Spinal cord (tissue), 10 donors: ENCODE results near the gene GFOD2. TPM values are rescaled to one million over a fixed set of nuclear protein-coding genes. Genes with fewer than 3 reads are reported as not detected.

Experiments
- DNase-seq, 6 donors: peaks; one replicate each; pipeline versions ENCODE4 v3.0.0 to v3.0.0-alpha.2; 2013 to 2015; ENCODE audit warnings: low spot score in 6 of 6, low read depth in 4 of 6
- H3K27ac ChIP-seq: one replicate; pipeline ENCODE4 v1.5.1; 2013; ENCODE audit warnings: low read depth, low read length, control low read depth
- H3K27me3 ChIP-seq: one replicate; pipeline ENCODE4 v1.6.1; 2013; ENCODE audit warnings: low read length; ENCODE audit not compliant: control insufficient read depth, insufficient read depth
- H3K36me3 ChIP-seq: one replicate; pipeline ENCODE4 v1.6.1; 2013; ENCODE audit warnings: low read length; ENCODE audit not compliant: control insufficient read depth, insufficient read depth
- H3K4me1 ChIP-seq: one replicate; pipeline ENCODE4 v1.6.1; 2013; ENCODE audit warnings: low read length; ENCODE audit not compliant: control insufficient read depth, insufficient read depth
- H3K4me3 ChIP-seq: one replicate; pipeline ENCODE4 v1.5.1; 2013; ENCODE audit warnings: low read depth, low read length, control low read depth
- H3K9me3 ChIP-seq: one replicate; pipeline ENCODE4 v1.6.1; 2013; ENCODE audit warnings: low read length; ENCODE audit not compliant: control insufficient read depth, insufficient read depth
- WGBS: methylation state at CpG from one replicate; pipeline ENCODE4 v1.1.5; 2013; ENCODE audit warnings: missing lambda C conversion rate; ENCODE audit not compliant: insufficient coverage; 5-methylcytosine and 5-hydroxymethylcytosine counted together
- polyA plus RNA-seq, 2 donors: library from polyadenylated mRNA; unstranded; fragments of 120-200 nt; gene quantifications; one replicate each; pipeline ENCODE4 v1.2.1, GENCODE V29; 2013; ENCODE audit not compliant: insufficient read length in 2 of 2
- total RNA-seq, 2 donors: library from RNA; depleted of rRNA in 1 of 2; stranded (reverse); fragments of 120-200 nt in 1 of 2; fragments of >200 nt in 1 of 2; gene quantifications; one replicate each; pipeline versions ENCODE4 v1.2.3 to v1.2.4, GENCODE V29; 2013 to 2014
- donor health status: healthy.

The GFOD2 gene
- total and polyA plus RNA-seq, 4 donors: 26.1 to 56.0 (median 37.4) TPM

DNA sequence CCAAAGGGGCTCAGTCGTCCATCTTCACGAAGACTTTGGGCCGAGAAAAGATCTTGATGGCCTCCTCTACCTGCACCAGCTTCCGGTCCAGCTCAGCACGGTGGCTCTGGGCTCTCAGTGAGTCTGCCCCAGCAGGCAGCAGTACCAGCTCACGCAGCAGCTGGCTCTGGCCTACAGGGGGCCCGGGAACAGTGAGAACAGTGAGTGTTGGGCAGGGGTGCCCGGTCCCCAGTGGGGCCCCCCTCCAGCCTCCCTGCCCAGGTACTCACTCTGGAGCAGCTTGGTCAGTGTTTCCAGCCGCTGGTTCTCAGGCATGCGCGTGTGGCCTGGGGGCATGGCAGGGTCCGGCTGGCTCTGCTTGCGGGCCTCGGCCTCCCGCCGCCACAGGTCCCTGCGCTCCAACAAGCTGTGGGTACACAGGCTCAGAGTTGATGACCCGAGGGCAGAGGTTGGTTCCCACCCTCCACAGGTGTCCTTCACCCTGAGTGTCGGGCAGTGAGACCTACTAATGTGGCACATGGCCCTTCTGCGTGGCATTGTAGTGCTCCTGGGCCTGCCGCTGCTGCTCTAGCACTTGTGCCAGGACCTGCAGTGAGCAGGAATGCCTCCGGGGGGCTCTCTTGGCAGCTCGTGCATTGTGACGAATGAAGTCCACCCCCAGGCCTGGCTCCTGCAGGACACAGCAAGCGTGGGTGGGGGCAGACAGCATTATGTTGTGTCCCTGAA is 55.8 kb downstream of the GFOD2 start:
- Histone ChIP-seq H3K4me1 (peaks cover 79% of the 10 kb centered on the region), H3K4me3 (no peak overlapping the region), H3K36me3 (peaks cover 52% of the 10 kb centered on the region), H3K27ac (no peak overlapping the region), H3K27me3 (no peaks in the 10 kb centered on the region), H3K9me3 (no peaks in the 10 kb centered on the region)
- WGBS: 75% methylated on average over 25 of the region's 25 CpGs
- no peak for DNase-seq

DNA sequence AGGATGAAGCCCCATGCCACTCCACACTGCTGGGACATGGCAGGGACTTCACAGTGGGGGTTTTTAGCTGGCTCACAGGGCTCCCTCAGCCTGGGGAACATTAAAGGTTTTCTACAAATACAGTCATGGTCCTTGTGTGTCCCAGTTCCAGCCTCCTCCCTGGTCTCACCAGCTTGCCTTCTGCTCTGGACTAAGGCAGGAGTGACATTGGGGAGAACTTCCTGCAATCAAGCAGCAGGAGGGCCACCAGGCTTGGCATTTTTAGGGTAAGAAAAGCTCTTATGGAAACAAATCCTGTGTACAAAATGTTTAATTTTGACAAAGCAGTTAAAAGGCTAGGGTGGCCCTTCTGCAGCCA is 56.5 kb downstream of the GFOD2 start:
- H3K27ac ChIP-seq: no peak overlapping the region
- H3K4me3 ChIP-seq: no peak overlapping the region
- H3K27me3 ChIP-seq: no peaks in the 10 kb centered on the region
- no peaks in the 10 kb centered on the region for H3K9me3 ChIP-seq
- H3K4me1 ChIP-seq: peaks cover 72% of the 10 kb centered on the region
- DNase-seq: no peak
- peaks cover 56% of the 10 kb centered on the region for H3K36me3 ChIP-seq

DNA sequence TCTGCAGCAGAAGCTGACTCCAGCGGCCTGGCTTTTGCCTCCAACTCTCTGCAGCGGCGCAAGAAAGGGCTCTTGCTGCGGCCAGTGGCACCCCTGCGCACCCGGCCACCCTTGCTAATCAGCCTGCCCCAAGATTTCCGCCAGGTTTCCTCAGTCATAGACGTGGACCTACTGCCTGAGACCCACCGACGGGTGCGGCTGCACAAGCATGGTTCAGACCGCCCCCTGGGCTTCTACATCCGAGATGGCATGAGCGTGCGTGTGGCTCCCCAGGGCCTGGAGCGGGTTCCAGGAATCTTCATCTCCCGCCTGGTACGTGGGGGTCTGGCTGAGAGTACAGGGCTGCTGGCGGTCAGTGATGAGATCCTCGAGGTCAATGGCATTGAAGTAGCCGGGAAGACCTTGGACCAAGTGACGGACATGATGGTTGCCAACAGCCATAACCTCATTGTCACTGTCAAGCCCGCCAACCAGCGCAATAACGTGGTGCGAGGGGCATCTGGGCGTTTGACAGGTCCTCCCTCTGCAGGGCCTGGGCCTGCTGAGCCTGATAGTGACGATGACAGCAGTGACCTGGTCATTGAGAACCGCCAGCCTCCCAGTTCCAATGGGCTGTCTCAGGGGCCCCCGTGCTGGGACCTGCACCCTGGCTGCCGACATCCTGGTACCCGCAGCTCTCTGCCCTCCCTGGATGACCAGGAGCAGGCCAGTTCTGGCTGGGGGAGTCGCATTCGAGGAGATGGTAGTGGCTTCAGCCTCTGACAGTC is 57.0 kb downstream of the GFOD2 start:
- WGBS: 88% methylated on average over 34 of the region's 34 CpGs
- H3K9me3 ChIP-seq: no peaks in the 10 kb centered on the region
- no peak overlapping the region for H3K4me3 ChIP-seq
- H3K27me3 ChIP-seq: no peaks in the 10 kb centered on the region
- no peak overlapping the region for H3K27ac ChIP-seq
- peaks cover 61% of the 10 kb centered on the region for H3K36me3 ChIP-seq
- DNase-seq: no peak
- peaks cover 66% of the 10 kb centered on the region for H3K4me1 ChIP-seq

DNA sequence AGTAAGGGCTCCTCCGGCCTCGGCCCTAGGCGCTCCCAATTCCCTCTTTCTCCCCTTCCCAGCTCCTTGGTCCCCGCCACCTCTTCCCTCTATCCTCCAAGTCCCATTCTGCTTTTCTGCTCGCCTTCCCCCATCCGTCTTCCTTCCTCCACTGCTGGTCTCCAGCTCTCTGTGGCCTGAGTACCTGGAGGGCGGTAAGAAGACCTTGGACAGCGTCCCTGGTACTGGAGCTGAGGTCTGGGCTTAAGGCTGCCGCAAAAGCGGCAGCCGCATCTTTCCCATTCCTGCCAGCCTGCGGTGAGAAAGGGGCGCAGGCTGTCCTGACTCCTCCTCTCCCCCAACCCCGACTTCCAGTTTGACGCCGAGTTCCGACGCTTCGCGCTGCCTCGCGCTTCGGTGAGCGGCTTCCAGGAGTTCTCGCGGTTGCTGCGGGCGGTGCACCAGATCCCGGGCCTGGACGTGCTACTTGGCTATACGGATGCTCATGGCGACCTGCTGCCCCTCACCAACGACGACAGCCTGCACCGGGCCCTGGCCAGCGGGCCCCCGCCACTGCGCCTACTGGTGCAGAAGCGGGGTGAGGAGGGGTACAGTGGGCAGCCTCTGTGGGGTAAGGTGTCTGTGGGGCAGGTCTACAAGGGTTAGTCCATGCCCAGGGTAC is 57.9 kb downstream of the GFOD2 start:
- peak in 3 of 6 donors; percentile 41 to 78 (median 74) for DNase-seq
- Histone ChIP-seq H3K4me3 (peak overlapping the region; percentile 85), H3K4me1 (peaks cover 62% of the 10 kb centered on the region), H3K27ac (peak overlapping the region; percentile 97), H3K27me3 (no peaks in the 10 kb centered on the region), H3K36me3 (peaks cover 70% of the 10 kb centered on the region), H3K9me3 (no peaks in the 10 kb centered on the region)
- WGBS: 4% methylated on average over 34 of the region's 39 CpGs

DNA sequence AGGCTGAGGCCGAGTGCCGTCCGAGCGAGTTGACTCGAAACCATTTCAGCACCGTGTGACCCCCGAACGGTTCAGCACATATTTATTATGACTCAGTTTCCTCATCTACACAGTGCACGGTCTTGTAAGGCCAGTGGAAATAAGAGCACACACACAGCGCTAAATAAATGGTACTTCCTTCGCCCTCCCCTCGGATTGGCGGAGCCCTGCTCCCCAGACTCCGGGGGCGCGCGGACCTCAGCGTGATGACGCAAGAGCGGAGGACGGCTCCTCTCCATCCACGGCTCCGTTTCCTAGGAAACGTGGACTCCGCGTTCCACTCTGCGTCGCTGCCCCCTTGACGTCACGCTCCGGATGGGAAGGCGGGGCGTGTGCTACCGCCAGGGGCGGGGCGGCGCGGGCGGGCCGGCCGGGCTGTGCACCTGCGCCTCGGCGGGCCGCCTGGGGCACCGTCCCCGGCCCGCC is 58.5 kb downstream of the GFOD2 start, which contains the start of gene PARD6A:
PARD6A (plus strand) TSS at position 397 of the 465 bp plus-strand sequence. CDS start 79 bp downstream, outside the sequence.
- no peaks in the 10 kb centered on the region for H3K9me3 ChIP-seq
- 0% methylated on average over 48 of the region's 48 CpGs for WGBS
- peak within 1 kb of the TSS; percentile 85 for H3K4me3 ChIP-seq
- H3K4me1 ChIP-seq: peaks cover 55% of the 10 kb centered on the region
- H3K27me3 ChIP-seq: no peaks in the 10 kb centered on the region
- peak within 1 kb of the TSS; percentile 97 for H3K27ac ChIP-seq
- peaks cover 72% of the 10 kb centered on the region for H3K36me3 ChIP-seq
- DNase-seq: peak; percentile 91 to 99 (median 96)

DNA sequence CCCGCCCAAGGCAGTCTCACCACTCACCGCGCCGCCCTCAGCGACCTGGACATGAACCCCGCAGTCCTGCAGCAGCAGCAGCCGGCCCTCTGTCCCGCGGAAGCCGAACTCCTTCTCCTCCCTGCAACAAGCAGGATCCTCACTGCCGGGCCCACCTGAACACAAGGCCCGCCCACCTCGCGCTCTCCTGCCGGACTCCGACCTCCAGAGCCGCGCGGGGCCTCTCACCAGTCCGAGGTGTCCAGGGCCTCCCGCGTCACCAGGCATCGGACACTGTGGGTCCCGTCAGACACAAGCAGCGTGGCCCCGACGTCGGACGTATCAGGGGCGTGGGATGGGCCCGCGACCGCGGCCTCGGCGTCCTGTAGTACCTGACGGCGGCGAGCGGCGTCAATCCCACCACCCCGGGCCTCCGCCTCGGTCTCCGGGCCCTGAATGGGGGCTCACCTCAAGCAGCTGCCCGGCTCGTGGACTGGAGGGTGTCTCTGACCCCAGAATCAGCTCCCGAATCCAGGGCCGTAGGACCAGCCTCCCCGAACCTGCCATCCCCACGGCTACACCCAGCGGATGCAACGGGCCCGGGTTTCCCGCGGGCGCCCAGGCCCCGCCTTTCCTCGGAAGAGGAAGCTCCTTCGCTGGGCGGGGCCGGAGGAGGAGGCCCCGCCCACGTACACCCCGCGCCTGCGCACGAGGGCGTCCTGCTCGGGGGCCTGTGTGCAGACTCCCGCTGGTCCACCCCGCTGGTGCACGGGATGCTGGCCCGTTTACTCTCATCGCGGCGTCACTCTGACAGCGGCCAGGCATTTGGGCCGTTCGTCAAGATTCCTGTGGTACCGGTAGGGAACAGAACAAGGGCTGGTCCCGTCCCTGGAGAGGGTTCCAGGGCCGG is 59.2 kb downstream of the GFOD2 start, which contains the start of gene ACD:
ACD (minus strand) TSS at position 586 of the 889 bp plus-strand sequence; CDS start at position 546, 40 bp downstream.
- Histone ChIP-seq H3K4me1 (peaks cover 51% of the 10 kb centered on the region), H3K36me3 (peaks cover 74% of the 10 kb centered on the region), H3K4me3 (peak within 1 kb of the TSS; percentile 85), H3K9me3 (no peaks in the 10 kb centered on the region), H3K27ac (peak within 1 kb of the TSS; percentile 97), H3K27me3 (no peaks in the 10 kb centered on the region)
- under 1% methylated on average over 83 of the region's 83 CpGs for WGBS
- DNase-seq: peak; percentile 91 to 98 (median 92)

DNA sequence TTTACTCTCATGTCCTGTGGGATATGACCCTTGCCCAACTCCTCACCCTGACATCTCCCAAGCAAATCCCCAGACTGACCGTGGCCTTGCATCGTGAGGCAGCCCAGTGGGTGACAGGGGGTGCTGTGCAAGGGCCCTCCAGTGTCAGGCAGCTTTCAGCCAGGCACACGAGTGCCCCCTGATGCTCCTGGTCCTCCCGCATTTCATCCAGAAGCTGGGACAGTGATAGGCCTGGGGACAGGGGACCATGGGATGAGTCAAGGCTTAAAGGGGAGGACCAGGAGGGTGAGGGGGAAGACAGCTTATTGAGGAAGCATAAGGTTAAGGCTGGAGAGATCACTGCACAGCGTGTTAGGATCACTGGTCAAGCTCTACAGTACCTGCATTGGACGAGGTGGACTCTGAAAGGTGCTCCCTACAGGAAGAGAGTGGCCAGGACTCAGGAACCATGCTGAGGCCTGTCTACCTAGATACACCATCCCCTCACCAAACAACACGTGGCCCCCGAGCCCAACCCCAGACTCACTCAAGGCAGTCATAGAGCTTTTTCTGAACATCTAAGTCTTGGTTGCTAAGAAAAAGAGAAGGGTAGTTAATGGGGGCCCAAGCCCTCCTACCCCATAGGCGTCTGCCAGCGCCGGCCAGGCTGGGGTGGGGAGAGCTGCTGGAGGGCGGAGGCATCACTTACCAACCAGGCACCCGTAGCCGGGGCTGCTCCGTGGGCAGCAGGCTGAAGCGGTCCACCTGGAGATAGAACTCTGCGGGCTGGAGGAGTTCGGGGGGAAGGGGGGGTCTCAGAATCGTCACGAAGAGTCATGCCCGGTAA is 60.1 kb downstream of the GFOD2 start:
- no peak overlapping the region for H3K27ac ChIP-seq
- peaks cover 75% of the 10 kb centered on the region for H3K36me3 ChIP-seq
- H3K4me1 ChIP-seq: peaks cover 54% of the 10 kb centered on the region
- H3K9me3 ChIP-seq: no peaks in the 10 kb centered on the region
- no peak for DNase-seq
- peaks cover 8% of the 10 kb centered on the region for H3K27me3 ChIP-seq
- H3K4me3 ChIP-seq: peak overlapping the region; percentile 85
- 39% methylated on average over 17 of the region's 21 CpGs for whole genome bisulfite sequencing

DNA sequence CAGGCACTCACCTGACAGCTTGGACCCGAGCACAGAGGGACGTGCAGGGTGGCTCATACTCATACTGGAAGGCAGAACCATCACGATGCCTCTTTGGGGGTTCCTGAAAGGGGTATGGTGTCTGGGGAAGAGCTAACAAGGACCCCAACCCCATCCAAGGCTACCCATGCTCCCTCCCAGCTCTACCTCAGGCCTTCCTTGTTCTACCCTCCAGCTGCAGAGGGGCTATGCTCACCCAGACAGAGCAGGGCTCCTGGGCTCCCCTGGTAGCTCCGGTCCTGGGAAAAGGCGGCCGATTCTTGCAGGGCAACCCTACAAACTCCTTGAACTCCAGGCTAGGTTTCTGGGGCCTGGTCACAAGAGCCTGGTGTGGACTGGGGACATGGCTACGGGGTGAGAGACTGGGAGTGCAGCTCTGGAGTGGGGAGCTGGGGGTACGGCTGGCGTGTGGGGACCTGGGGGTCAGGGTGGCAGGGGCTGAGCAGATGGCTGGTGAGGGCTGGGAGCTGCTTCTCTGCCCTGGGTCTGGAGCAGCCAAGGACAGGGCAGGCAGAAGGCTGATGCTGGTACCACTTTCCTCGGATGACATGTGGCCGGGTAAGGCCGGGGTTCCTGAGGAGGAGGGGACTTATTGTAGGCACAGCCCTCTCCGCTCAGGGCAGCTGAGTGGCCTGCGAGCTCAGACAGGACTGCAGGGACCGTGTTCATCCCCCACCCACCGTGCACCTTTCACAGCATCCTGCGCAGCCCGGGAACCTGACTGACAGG is 61.2 kb downstream of the GFOD2 start:
- Histone ChIP-seq H3K4me3 (no peak overlapping the region), H3K4me1 (peaks cover 53% of the 10 kb centered on the region), H3K27ac (no peak overlapping the region), H3K9me3 (no peaks in the 10 kb centered on the region), H3K27me3 (peaks cover 18% of the 10 kb centered on the region), H3K36me3 (peaks cover 64% of the 10 kb centered on the region)
- DNase-seq: no peak
- 100% methylated on average over 10 of the region's 18 CpGs for WGBS
